A549 (cell line): Measurements from ENCODE around the gene LRPPRC. TPM values are rescaled to one million over a fixed set of nuclear protein-coding genes. Genes with fewer than 3 reads are reported as not detected.

Source experiments
- ATAC-seq, 2 experiments: fragments of 200-7000 bp in 1 of 2; fragments of >200 bp in 1 of 2; cut with Nextera tagmentation in 1 of 2; cut with Tn5 transposase in 1 of 2; 3 replicates each; pipeline versions ENCODE4 v1.8.0 to v1.9.1; 2018 to 2020; ENCODE audit warnings: mild to moderate bottlenecking in 1 of 2, moderate library complexity in 1 of 2
- CTCF ChIA-PET: fragments of 300-600 bp; sonication (Branson Sonifier 250); formaldehyde crosslinking; extraction: SDS; loops from one replicate; lab custom pipeline; 2021; ENCODE audit warnings: antibody characterized with exemption, inconsistent platforms; lab: Yijun Ruan, JAX
- POLR2A ChIA-PET: fragments of 350-600 bp; formaldehyde crosslinking; extraction: SDS; loops from one replicate; lab custom pipeline; 2021; ENCODE audit warnings: antibody characterized with exemption, inconsistent platforms; lab: Yijun Ruan, JAX
- DNase-seq, 2 experiments: peaks; one replicate each; pipeline versions ENCODE4 v3.0.0 to v3.0.0-alpha.2; 2011 to 2016; ENCODE audit warnings: low read depth in 1 of 2, low spot score in 1 of 2
- FAIRE-seq: peaks from 2 replicates; lab custom pipeline; 2011; peaks lifted over from hg19 to GRCh38; lab: Jason Lieb, UNC
- H3K27ac ChIP-seq, 2 experiments: fragments of >200 bp; sonication (Bioruptor Twin); formaldehyde crosslinking; 3 replicates each; pipeline ENCODE4 v1.5.1; 2016 to 2017
- H3K4me1 ChIP-seq: fragments of >200 bp; sonication (Bioruptor Twin); formaldehyde crosslinking; 3 replicates; pipeline ENCODE4 v1.6.1; 2016
- H3K4me2 ChIP-seq: fragments of >200 bp; sonication (Bioruptor Twin); formaldehyde crosslinking; 3 replicates; pipeline ENCODE4 v1.6.1; 2016
- H3K4me3 ChIP-seq: fragments of >200 bp; sonication (Bioruptor Twin); formaldehyde crosslinking; 3 replicates; pipeline ENCODE4 v1.5.1; 2016
- H3K9me3 ChIP-seq: fragments of >200 bp; sonication (Bioruptor Twin); formaldehyde crosslinking; 3 replicates; pipeline ENCODE4 v1.6.1; 2016
- BCL3 ChIP-seq: fragments of >200 bp; sonication (Bioruptor Twin); formaldehyde crosslinking; IDR thresholded peaks from 3 replicates; pipeline ENCODE4 v1.6.1; 2016
- BHLHE40 ChIP-seq: IDR thresholded peaks from 2 replicates; pipeline ENCODE4 v1.6.1; 2012; ENCODE audit warnings: low read depth, low read length, inconsistent platforms
- CEBPB ChIP-seq, 2 experiments: fragments of >200 bp in 1 of 2; sonication (Bioruptor Twin) in 1 of 2; formaldehyde crosslinking in 1 of 2; IDR thresholded peaks; 2 replicates each; pipeline ENCODE4 v1.6.1; 2012 to 2016
- CHD4 ChIP-seq: fragments of 200-600 bp; sonication (generic); IDR thresholded peaks from 2 replicates; pipeline ENCODE4 v1.6.1; 2016; ENCODE audit warnings: antibody characterized with exemption, mild to moderate bottlenecking, borderline replicate concordance
- ELK1 ChIP-seq: fragments of 150-350 bp; IDR thresholded peaks from 2 replicates; pipeline ENCODE4 v1.6.1; 2014; ENCODE audit warnings: low read depth, mild to moderate bottlenecking, low read length
- ESRRA ChIP-seq: fragments of 150-350 bp; IDR thresholded peaks from 2 replicates; pipeline ENCODE4 v1.6.1; 2014; ENCODE audit warnings: mild to moderate bottlenecking, low read length, borderline replicate concordance
- FOSL2 ChIP-seq, 2 experiments: fragments of 450-650 bp in 1 of 2; fragments of >200 bp in 1 of 2; sonication (Bioruptor Twin) in 1 of 2; formaldehyde crosslinking; IDR thresholded peaks; 2 replicates each; pipeline versions ENCODE4 v1.5.0 to v1.6.1; 2016 to 2020; ENCODE audit warnings: mild to moderate bottlenecking in 1 of 2, moderate library complexity in 1 of 2
- FOXS1 ChIP-seq: fragments of 250-450 bp; sonication (Bioruptor Pico); IDR thresholded peaks from 2 replicates; pipeline ENCODE4 v1.5.0; 2020; ENCODE audit warnings: mild to moderate bottlenecking, moderate library complexity
- GATA3 ChIP-seq: IDR thresholded peaks from 2 replicates; pipeline ENCODE4 v1.6.1; 2012; ENCODE audit warnings: borderline replicate concordance
- HEYL ChIP-seq: fragments of 250-450 bp; sonication (Bioruptor Pico); IDR thresholded peaks from 2 replicates; pipeline ENCODE4 v1.8.0; 2021; ENCODE audit warnings: mild to moderate bottlenecking, moderate library complexity
- KDM1A ChIP-seq: fragments of 200-600 bp; sonication (generic); IDR thresholded peaks from 2 replicates; pipeline ENCODE4 v1.6.1; 2016; ENCODE audit warnings: low read depth, mild to moderate bottlenecking
- MAX ChIP-seq: IDR thresholded peaks from 2 replicates; pipeline ENCODE4 v1.6.1; 2012
- MYC ChIP-seq: IDR thresholded peaks from 2 replicates; pipeline ENCODE4 v1.6.1; 2012; ENCODE audit warnings: mild to moderate bottlenecking, inconsistent platforms, low read length, improper control_type of control experiment, borderline replicate concordance
- NFE2L2 ChIP-seq: fragments of 150-350 bp; conservative IDR thresholded peaks from 2 replicates; pipeline ENCODE4 v1.6.1; 2014; ENCODE audit warnings: low read length
- NR3C1 ChIP-seq: fragments of >200 bp; sonication (Bioruptor Twin); formaldehyde crosslinking; IDR thresholded peaks from 3 replicates; pipeline ENCODE4 v1.6.1; 2017
- PHF8 ChIP-seq: fragments of 200-600 bp; sonication (generic); IDR thresholded peaks from 2 replicates; pipeline ENCODE4 v1.6.1; 2016; ENCODE audit warnings: low read depth, mild to moderate bottlenecking, antibody characterized with exemption, moderate library complexity, borderline replicate concordance
- POLR2A ChIP-seq: IDR thresholded peaks from 2 replicates; pipeline ENCODE4 v1.6.1; 2012; ENCODE audit warnings: mild to moderate bottlenecking, low read length
- RARB ChIP-seq: fragments of 250-450 bp; sonication (Bioruptor Pico); IDR thresholded peaks from 2 replicates; pipeline ENCODE4 v1.8.0; 2021; ENCODE audit warnings: mild to moderate bottlenecking, moderate library complexity
- SREBF2 ChIP-seq: fragments of 450-650 bp; IDR thresholded peaks from 2 replicates; pipeline ENCODE4 v1.6.1; 2014; ENCODE audit warnings: mild to moderate bottlenecking, moderate library complexity
- ZSCAN20 ChIP-seq: fragments of 250-450 bp; sonication (Bioruptor Pico); IDR thresholded peaks from 2 replicates; pipeline ENCODE4 v1.8.0; 2022; ENCODE audit warnings: mild to moderate bottlenecking, moderate library complexity
- WGBS: methylation state at CpG from one replicate; pipeline ENCODE4 v1.1.6; 2017; ENCODE audit errors: missing lambda C conversion rate; 5-methylcytosine and 5-hydroxymethylcytosine counted together
- polyA plus RNA-seq, 4 experiments: library from polyadenylated mRNA; depleted of rRNA in 3 of 4; stranded (reverse); fragments of >200 nt; fragmentation: RNase III in 1 of 4; extraction: RNeasy Plus Mini Kit Qiagen cat#74134 plus additional on column Dnase treatment in 1 of 4; gene quantifications; 2 replicates in 3 of 4; 3 replicates in 1 of 4; pipeline ENCODE4 v1.2.3, GENCODE V29; 2011 to 2017

The LRPPRC gene
- polyA plus RNA-seq, 2 of the 4 experiments (the other 2 are of a cell fraction): 84.6 to 269 TPM

DNA sequence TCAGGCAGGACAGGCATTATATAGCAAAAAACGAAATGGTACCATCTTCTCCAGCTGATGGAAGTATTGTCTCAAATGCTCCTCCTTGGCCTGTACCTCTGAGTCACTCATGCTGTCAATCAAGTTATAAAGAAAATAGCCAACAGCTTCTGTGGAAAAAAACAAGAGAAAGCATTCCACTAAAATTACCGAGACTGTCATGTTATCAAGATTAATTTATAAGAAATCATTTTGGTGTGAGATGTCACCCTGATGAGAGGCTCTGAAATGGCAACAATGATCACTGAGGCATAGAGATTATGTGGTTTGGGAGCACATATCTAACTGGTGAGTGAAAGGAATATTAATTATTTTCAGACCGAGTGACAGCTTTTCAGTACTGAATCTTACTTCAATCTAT lies 47.4 kb downstream of the LRPPRC start (continued):
- no peak for TF ChIP-seq FOXS1

DNA sequence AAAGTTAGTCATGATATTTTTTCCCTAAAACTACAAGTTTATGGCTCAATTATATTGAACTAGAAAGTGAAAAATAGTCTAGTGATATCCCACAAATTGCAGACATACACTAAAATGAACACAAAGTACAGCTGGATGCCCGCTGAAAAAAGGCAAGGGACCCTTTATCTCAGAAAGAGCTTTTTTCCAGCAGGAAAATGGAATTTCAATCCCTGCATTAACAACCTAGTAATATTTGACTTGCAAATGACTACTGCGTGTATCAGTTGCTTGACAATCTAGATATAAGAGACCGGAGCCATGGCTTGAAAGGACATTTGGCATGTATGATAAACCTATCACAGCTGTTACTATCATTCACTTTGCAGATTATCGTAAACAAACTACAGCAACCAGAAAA lies 49.1 kb downstream of the LRPPRC start:
- H3K4me3 ChIP-seq: no peak overlapping the region
- H3K9me3 ChIP-seq: no peaks in the 10 kb centered on the region
- 94% methylated on average over 4 of the region's 4 CpGs for WGBS
- no peak overlapping the region for H3K4me2 ChIP-seq
- ChIA-PET POLR2A (no interaction called here), CTCF (interaction anchor here (0.6 to 1.1 kb wide), 3 partner anchors 13 to 810 kb away, joined by 3 to 4 read pairs (median 3); no protein-coding TSS in a partner anchor)
- H3K27ac ChIP-seq: no peak overlapping the region
- DNase-seq: no peak
- FAIRE-seq: no peak
- ATAC-seq: no peak
- no peaks in the 10 kb centered on the region for H3K4me1 ChIP-seq
- TF ChIP-seq PHF8 (no peak), POLR2A (no peak), BHLHE40 (no peak), MAX (no peak)

DNA sequence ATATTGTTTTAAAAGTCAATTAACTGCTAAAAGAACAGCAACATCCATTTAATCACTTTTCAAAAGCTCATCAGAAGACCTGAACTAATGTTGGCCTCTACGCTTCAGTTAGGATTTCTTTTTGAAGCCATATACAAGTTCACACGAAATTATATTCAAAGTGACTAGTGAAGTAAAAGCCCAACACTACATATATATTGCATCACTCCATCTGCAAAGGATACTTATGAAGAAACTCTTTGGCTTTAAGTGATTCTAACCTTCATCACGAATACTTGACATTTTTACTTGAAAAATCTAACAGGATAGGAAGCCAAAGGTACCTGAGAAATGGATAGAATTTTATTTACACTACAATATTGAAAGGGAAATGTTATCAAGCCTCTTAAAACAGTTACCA lies 50.4 kb downstream of the LRPPRC start:
- Histone ChIP-seq H3K4me1 (no peaks in the 10 kb centered on the region), H3K9me3 (no peaks in the 10 kb centered on the region), H3K4me2 (no peak overlapping the region), H3K4me3 (no peak overlapping the region), H3K27ac (no peak overlapping the region)
- TF ChIP-seq MYC (no peak), BCL3 (no peak), CEBPB (IDR thresholded peaks at IDR 0.05) (peak in 1 of 2 experiments; percentile 9; a peak in 1 of 4 replicates)
- DNase-seq: no peak
- WGBS: 79% methylated on average over 3 of the region's 3 CpGs
- CTCF ChIA-PET: interaction anchor here (1.6 to 2.6 kb wide), 2 partner anchors 13 to 16 kb away, joined by 3 to 6 read pairs; no protein-coding TSS in a partner anchor
- FAIRE-seq: peak; percentile 67
- POLR2A ChIA-PET: no interaction called here
- ATAC-seq: no peak

GRCh38 chr2:43944915-43945314 lies 50.9 kb downstream of the LRPPRC start:
- ATAC-seq: no peak
- H3K4me1 ChIP-seq: no peaks in the 10 kb centered on the region
- no peak for TF ChIP-seq ZSCAN20 (CRISPR knock-in tag)
- no peak for TF ChIP-seq HEYL (CRISPR knock-in tag)
- no peak for TF ChIP-seq ESRRA
- TF ChIP-seq CHD4: no peak
- TF ChIP-seq NR3C1: no peak
- no peak for TF ChIP-seq RARB
- no peak for TF ChIP-seq FOSL2 (IDR thresholded peaks at IDR 0.05)
- TF ChIP-seq FOSL2 (CRISPR knock-in tag; IDR thresholded peaks at IDR 0.05): no peak
- no peak for TF ChIP-seq KDM1A
- no peak for TF ChIP-seq SREBF2
- no peak for TF ChIP-seq ELK1
- no peak for TF ChIP-seq BCL3
- TF ChIP-seq GATA3: no peak
- TF ChIP-seq NFE2L2: no peak
- no peak overlapping the region for H3K27ac ChIP-seq
- CTCF ChIA-PET: interaction anchor here (1.6 to 2.6 kb wide), 2 partner anchors 13 to 15 kb away, joined by 3 to 6 read pairs; no protein-coding TSS in a partner anchor
- no peak for DNase-seq
- POLR2A ChIA-PET: no interaction called here
- no peaks in the 10 kb centered on the region for H3K9me3 ChIP-seq
- no peak overlapping the region for H3K4me3 ChIP-seq
- no peak overlapping the region for H3K4me2 ChIP-seq
- no peak for FAIRE-seq
- 93% methylated on average over 3 of the region's 3 CpGs for WGBS
